H1 (cell line): ENCODE results near the gene ODF4. TPM values are rescaled to one million over a fixed set of nuclear protein-coding genes. Genes with fewer than 3 reads are reported as not detected.

Experiments used
- CTCF ChIA-PET: fragments of 300-600 bp; sonication (Branson Sonifier 250); formaldehyde crosslinking; loops from one replicate; lab custom pipeline; 2021; ENCODE audit not compliant: partially characterized antibody; lab: Charles Lee
- POLR2A ChIA-PET: fragments of 300-600 bp; sonication (Branson Sonifier 250); formaldehyde crosslinking; loops from one replicate; lab custom pipeline; 2021; ENCODE audit warnings: inconsistent platforms; ENCODE audit not compliant: partially characterized antibody; lab: Charles Lee
- DNase-seq, 2 experiments: peaks; one replicate each; pipeline versions ENCODE4 v3.0.0 to v3.0.0-alpha.2; 2010 to 2022; ENCODE audit warnings: low spot score in 2 of 2, low read depth in 1 of 2, mixed read lengths in 1 of 2
- FAIRE-seq: peaks from 2 replicates; lab custom pipeline; 2011; peaks lifted over from hg19 to GRCh38; lab: Jason Lieb, UNC
- H2AFZ ChIP-seq: 2 replicates; pipeline ENCODE4 v1.8.1; 2012; ENCODE audit warnings: low read length, inconsistent platforms
- H2AK5ac ChIP-seq: 2 replicates; pipeline ENCODE4 v1.6.1; 2013; ENCODE audit warnings: low read depth, low read length
- H2BK120ac ChIP-seq: replicated peaks from 2 replicates; pipeline ENCODE3; 2013; ENCODE audit warnings: low read depth, low read length, inconsistent platforms
- H2BK12ac ChIP-seq: 2 replicates; pipeline ENCODE4 v1.6.1; 2013; ENCODE audit warnings: low read depth, low read length
- H2BK15ac ChIP-seq: 2 replicates; pipeline ENCODE4 v1.6.1; 2013; ENCODE audit warnings: low read length
- H2BK20ac ChIP-seq: 2 replicates; pipeline ENCODE4 v1.6.1; 2013; ENCODE audit warnings: low read length
- H2BK5ac ChIP-seq: 2 replicates; pipeline ENCODE4 v1.6.1; 2013; ENCODE audit warnings: low read depth, low read length
- H3K14ac ChIP-seq: 2 replicates; pipeline ENCODE4 v1.6.1; 2013; ENCODE audit warnings: inconsistent platforms; ENCODE audit not compliant: insufficient read length
- H3K18ac ChIP-seq: 2 replicates; pipeline ENCODE4 v1.6.1; 2013; ENCODE audit warnings: low read length; ENCODE audit errors: extremely low read depth
- H3K23ac ChIP-seq: 2 replicates; pipeline ENCODE4 v1.6.1; 2013; ENCODE audit warnings: inconsistent platforms; ENCODE audit not compliant: insufficient read length
- H3K23me2 ChIP-seq: 2 replicates; pipeline ENCODE4 v1.6.1; 2013; ENCODE audit warnings: low read depth, low read length
- H3K27ac ChIP-seq: 2 replicates; pipeline ENCODE4 v1.6.1; 2011; ENCODE audit warnings: low read depth, low read length, inconsistent platforms
- H3K27me3 ChIP-seq, 4 experiments: replicated peaks in 1 of 4; 1 replicate in 1 of 4; 2 replicates in 3 of 4; pipeline versions ENCODE4 v1.6.1 to v1.8.1; 2011 to 2013; ENCODE audit warnings: low read length in 3 of 4, mild to moderate bottlenecking in 3 of 4, inconsistent platforms in 2 of 4, mixed read lengths in 2 of 4, moderate library complexity in 1 of 4; ENCODE audit not compliant: control insufficient read depth in 3 of 4, insufficient read depth in 3 of 4; ENCODE audit errors: extremely low read depth in 1 of 4
- H3K36me3 ChIP-seq, 4 experiments: 2 replicates each; pipeline versions ENCODE4 v1.6.1 to v1.8.1; 2011 to 2013; ENCODE audit warnings: mild to moderate bottlenecking in 4 of 4, low read length in 3 of 4, moderate library complexity in 2 of 4, control low read depth in 1 of 4, inconsistent platforms in 1 of 4; ENCODE audit not compliant: insufficient read depth in 4 of 4, control insufficient read depth in 2 of 4
- H3K4ac ChIP-seq: replicated peaks from 2 replicates; pipeline ENCODE3; 2013; ENCODE audit warnings: low read length, low read depth, mixed read lengths, inconsistent platforms; ENCODE audit not compliant: insufficient read length
- H3K4me1 ChIP-seq, 4 experiments: replicated peaks in 1 of 4; 1 replicate in 1 of 4; 2 replicates in 3 of 4; pipeline versions ENCODE4 v1.6.1 to v1.8.1; 2011 to 2013; ENCODE audit warnings: low read length in 3 of 4, inconsistent platforms in 2 of 4, mixed read lengths in 1 of 4; ENCODE audit not compliant: insufficient read depth in 4 of 4, control insufficient read depth in 3 of 4
- H3K4me2 ChIP-seq, 2 experiments: 2 replicates each; pipeline versions ENCODE4 v1.6.1 to v1.8.1; 2011 to 2013; ENCODE audit warnings: low read depth in 2 of 2, low read length in 2 of 2, control low read depth in 1 of 2, inconsistent platforms in 1 of 2, mild to moderate bottlenecking in 1 of 2; ENCODE audit not compliant: insufficient read depth in 1 of 2
- H3K4me3 ChIP-seq, 4 experiments: fragments of 200-600, 300-600 bp in 1 of 4; sonication (generic), shearing (Covaris generic), sonication (Bioruptor Twin) in 1 of 4; 2 replicates each; pipeline versions ENCODE4 v1.5.1 to v1.8.1; 2011 to 2016; ENCODE audit warnings: low read length in 4 of 4, low read depth in 3 of 4, control low read depth in 2 of 4, inconsistent platforms in 2 of 4, mild to moderate bottlenecking in 2 of 4, mixed read lengths in 1 of 4, moderate library complexity in 1 of 4; ENCODE audit not compliant: insufficient read depth in 2 of 4; ENCODE audit errors: extremely low read depth in 1 of 4
- H3K56ac ChIP-seq: replicated peaks from 2 replicates; pipeline ENCODE3; 2013; ENCODE audit warnings: low read depth, mild to moderate bottlenecking, mixed read lengths, low read length, inconsistent platforms; ENCODE audit not compliant: insufficient read length
- H3K79me1 ChIP-seq: 2 replicates; pipeline ENCODE4 v1.6.1; 2013; ENCODE audit warnings: low read depth, low read length, control low read depth
- H3K79me2 ChIP-seq, 2 experiments: 2 replicates each; pipeline versions ENCODE4 v1.6.1 to v1.8.1; 2012 to 2013; ENCODE audit warnings: low read length in 2 of 2, mild to moderate bottlenecking in 2 of 2, inconsistent platforms in 1 of 2; ENCODE audit not compliant: insufficient read depth in 2 of 2, control insufficient read depth in 1 of 2
- H3K9ac ChIP-seq, 4 experiments: replicated peaks in 1 of 4; 1 replicate in 1 of 4; 2 replicates in 3 of 4; pipeline versions ENCODE4 v1.6.1 to v1.8.1; 2011 to 2013; ENCODE audit warnings: low read depth in 3 of 4, low read length in 3 of 4, control low read depth in 2 of 4, mild to moderate bottlenecking in 2 of 4, moderate library complexity in 2 of 4, inconsistent platforms in 1 of 4; ENCODE audit errors: extremely low read depth in 1 of 4
- H3K9me3 ChIP-seq, 2 experiments: 2 replicates each; pipeline versions ENCODE4 v1.6.1 to v1.8.1; 2012 to 2013; ENCODE audit warnings: mild to moderate bottlenecking in 2 of 2, moderate library complexity in 2 of 2, control low read depth in 1 of 2, inconsistent platforms in 1 of 2, low read depth in 1 of 2, low read length in 1 of 2, mixed read lengths in 1 of 2; ENCODE audit not compliant: insufficient read depth in 2 of 2
- H4K20me1 ChIP-seq, 2 experiments: replicated peaks in 1 of 2; 2 replicates each; pipeline versions ENCODE3 to v1.8.1; 2011 to 2013; ENCODE audit warnings: inconsistent platforms in 2 of 2, low read length in 2 of 2, mild to moderate bottlenecking in 1 of 2; ENCODE audit not compliant: insufficient read depth in 2 of 2, control insufficient read depth in 1 of 2
- H4K5ac ChIP-seq: 2 replicates; pipeline ENCODE4 v1.6.1; 2013; ENCODE audit warnings: low read length, low read depth, mixed read lengths, inconsistent platforms; ENCODE audit not compliant: insufficient read length
- H4K8ac ChIP-seq: 2 replicates; pipeline ENCODE4 v1.8.0; 2013; ENCODE audit warnings: mild to moderate bottlenecking, moderate library complexity, low read length, inconsistent platforms; ENCODE audit not compliant: insufficient read depth; ENCODE audit errors: extremely low read depth
- H4K91ac ChIP-seq: replicated peaks from 2 replicates; pipeline ENCODE3; 2013; ENCODE audit warnings: low read length, mixed read lengths, inconsistent platforms; ENCODE audit not compliant: insufficient read length
- ATF3 ChIP-seq: IDR thresholded peaks from 2 replicates; pipeline ENCODE4 v1.6.1; 2011; ENCODE audit warnings: low read depth, mild to moderate bottlenecking, low read length; ENCODE audit not compliant: insufficient read depth
- BACH1 ChIP-seq: IDR thresholded peaks from 2 replicates; pipeline ENCODE4 v1.6.1; 2012; ENCODE audit warnings: low read length, improper control_type of control experiment
- BRCA1 ChIP-seq: IDR thresholded peaks from 2 replicates; pipeline ENCODE4 v1.6.1; 2012; ENCODE audit warnings: low read depth, low read length, improper control_type of control experiment
- EGR1 ChIP-seq: IDR thresholded peaks from 2 replicates; pipeline ENCODE4 v1.6.1; 2011; ENCODE audit warnings: low read depth, low read length, borderline replicate concordance
- GABPA ChIP-seq: IDR thresholded peaks from 2 replicates; pipeline ENCODE4 v1.6.1; 2011; ENCODE audit warnings: mild to moderate bottlenecking, low read length, moderate library complexity, borderline replicate concordance; ENCODE audit not compliant: insufficient read depth
- HDAC6 ChIP-seq: IDR thresholded peaks from one replicate; pipeline ENCODE4 v1.7.1; 2012; ENCODE audit warnings: low read depth, mild to moderate bottlenecking, inconsistent platforms, low read length, moderate library complexity
- JUND ChIP-seq: IDR thresholded peaks from 2 replicates; pipeline ENCODE4 v1.6.1; 2011; ENCODE audit warnings: mild to moderate bottlenecking, improper control_type of control experiment, low read length
- POLR2AphosphoS5 ChIP-seq: IDR thresholded peaks from 2 replicates; pipeline ENCODE4 v1.6.1; 2011; ENCODE audit warnings: low read depth, low read length
- POU5F1 ChIP-seq: IDR thresholded peaks from 2 replicates; pipeline ENCODE4 v1.6.1; 2011; ENCODE audit warnings: low read depth, mild to moderate bottlenecking, low read length, moderate library complexity
- RAD21 ChIP-seq, 2 experiments: IDR thresholded peaks in 1 of 2; conservative IDR thresholded peaks in 1 of 2; 2 replicates each; pipeline ENCODE4 v1.6.1; 2011; ENCODE audit warnings: low read depth in 2 of 2, low read length in 2 of 2, improper control_type of control experiment in 1 of 2, inconsistent platforms in 1 of 2, mild to moderate bottlenecking in 1 of 2, moderate library complexity in 1 of 2
- SIX5 ChIP-seq: IDR thresholded peaks from 2 replicates; pipeline ENCODE4 v1.6.1; 2011; ENCODE audit warnings: mild to moderate bottlenecking, low read depth, low read length
- SP1 ChIP-seq: IDR thresholded peaks from 2 replicates; pipeline ENCODE4 v1.6.1; 2011; ENCODE audit warnings: low read depth, low read length
- SP2 ChIP-seq: IDR thresholded peaks from 2 replicates; pipeline ENCODE4 v1.6.1; 2012; ENCODE audit warnings: mild to moderate bottlenecking, low read length, inconsistent platforms
- TAF1 ChIP-seq: IDR thresholded peaks from 2 replicates; pipeline ENCODE4 v1.6.1; 2011; ENCODE audit warnings: mild to moderate bottlenecking, low read depth, low read length
- WGBS, 2 experiments: shearing (Covaris generic) in 1 of 2; methylation state at CpG; one replicate each; pipeline versions ENCODE4 v1.1.6 to v1.1.7; 2013 to 2015; ENCODE audit warnings: low lambda C conversion rate in 2 of 2, mixed read lengths in 2 of 2, inconsistent platforms in 1 of 2, low coverage in 1 of 2, missing lambda C conversion rate in 1 of 2; ENCODE audit not compliant: insufficient replicate concordance in 2 of 2, insufficient coverage in 1 of 2, insufficient read length in 1 of 2; ENCODE audit errors: extremely low coverage in 1 of 2, missing lambda C conversion rate in 1 of 2; 5-methylcytosine and 5-hydroxymethylcytosine counted together
- polyA plus RNA-seq, 7 experiments: library from polyadenylated mRNA; depleted of rRNA in 3 of 7; stranded (reverse) in 5 of 7; unstranded in 2 of 7; fragments of >200 nt in 5 of 7; fragments of 200-250 nt in 2 of 7; gene quantifications; 1 replicate in 5 of 7; 2 replicates in 1 of 7; 4 replicates in 1 of 7; pipeline versions ENCODE4 v1.2.1 to v1.2.3, GENCODE V29; 2011 to 2013; ENCODE audit warnings: missing spikeins in 2 of 7, mixed read lengths in 2 of 7
- total RNA-seq: library from RNA; stranded (reverse); fragmentation: NEBNext Ultra II Directional; extraction: Animal tissue kit (Norgen Biotek cat#: 25700); gene quantifications from 2 replicates; pipeline ENCODE4 v1.2.1, GENCODE V29; 2021
- TF ChIP-seq, protein P1 (sequence below): IDR thresholded peaks from 2 replicates; pipeline ENCODE4 v1.6.1; 2012; ENCODE audit warnings: inconsistent platforms

The ODF4 gene
- total and polyA plus RNA-seq, 2 of the 8 experiments (the other 6 are each of a cell fraction or from before 2014, with no cell fraction given): not detected

DNA sequence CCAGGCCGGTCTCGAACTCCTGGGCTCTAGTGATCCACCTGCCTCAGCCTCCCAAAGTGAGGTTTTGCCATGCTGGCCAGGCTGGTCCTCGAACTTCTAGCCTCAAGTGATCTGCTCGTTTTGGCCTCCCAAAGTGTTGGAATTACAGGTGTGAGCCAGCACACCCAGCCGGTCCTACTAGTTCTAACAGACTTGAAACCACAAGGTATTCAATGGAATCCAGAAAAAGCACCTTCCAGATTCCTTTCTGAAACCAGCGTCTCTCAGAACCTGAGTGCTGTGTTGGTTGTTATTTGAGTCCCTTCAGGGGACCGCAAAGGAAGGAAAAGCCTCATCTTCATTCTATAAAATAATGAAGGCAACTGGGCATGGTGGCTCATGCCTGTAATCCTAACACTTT is 32.8 kb downstream of the ODF4 start:
- CTCF ChIA-PET: no interaction called here
- Histone ChIP-seq H3K4me1 (peaks cover 0 to 7% (median 0%) of the 10 kb centered on the region in 4 experiments; a peak in 4 of 7 replicates), H3K4me2 (no peak overlapping the region), H4K91ac (no peak overlapping the region), H3K9me3 (no peaks in the 10 kb centered on the region; a peak in 1 of 4 replicates), H3K23me2 (peaks cover 7% of the 10 kb centered on the region), H3K9ac (no peak overlapping the region), H3K79me2 (peaks cover 0 to 3% of the 10 kb centered on the region in 2 experiments; a peak in 1 of 4 replicates), H2AFZ (no peak overlapping the region), H4K20me1 (no peaks in the 10 kb centered on the region), H4K8ac (no peak overlapping the region), H3K27ac (no peak overlapping the region), H4K5ac (no peak overlapping the region), H2AK5ac (no peak overlapping the region), H3K27me3 (no peaks in the 10 kb centered on the region), H3K56ac (no peak overlapping the region), H3K4me3 (no peak overlapping the region), H2BK20ac (no peak overlapping the region), H3K23ac (no peak overlapping the region), H2BK12ac (no peak overlapping the region), H3K4ac (no peak overlapping the region), H2BK5ac (no peak overlapping the region), H3K14ac (no peak overlapping the region), H3K36me3 (peaks cover 10 to 33% (median 21%) of the 10 kb centered on the region in 4 experiments), H2BK120ac (no peak overlapping the region), H3K79me1 (no peaks in the 10 kb centered on the region), H2BK15ac (no peak overlapping the region), H3K18ac (no peak overlapping the region)
- POLR2A ChIA-PET: interaction anchor here (1.4 kb wide), 1 partner anchor 9 kb away, joined by 8 read pairs; no protein-coding TSS in a partner anchor
- FAIRE-seq (no peak), DNase-seq (no peak)
- 94% methylated on average over 7 of the region's 7 CpGs; no CpG with 5 or more reads in 1 of the 2 experiments for WGBS, 2 experiments
- no peak for TF ChIP-seq JUND
- TF ChIP-seq GABPA: no peak
- no peak for TF ChIP-seq RAD21 (IDR thresholded peaks at IDR 0.05 in 1 of 2, conservative IDR thresholded peaks at IDR 0.05 in 1 of 2; ENCODE audit: low read depth in 2 of 2, low read length in 2 of 2)
- TF ChIP-seq ATF3: no peak
- TF ChIP-seq, protein P1, sequence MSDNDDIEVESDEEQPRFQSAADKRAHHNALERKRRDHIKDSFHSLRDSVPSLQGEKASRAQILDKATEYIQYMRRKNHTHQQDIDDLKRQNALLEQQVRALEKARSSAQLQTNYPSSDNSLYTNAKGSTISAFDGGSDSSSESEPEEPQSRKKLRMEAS: no peak
- no peak for TF ChIP-seq HDAC6
- no peak for TF ChIP-seq BRCA1
- TF ChIP-seq POU5F1: no peak
- no peak for TF ChIP-seq POLR2AphosphoS5
- TF ChIP-seq BACH1: no peak
- no peak for TF ChIP-seq SP1
- no peak for TF ChIP-seq SP2
- TF ChIP-seq EGR1: no peak
- no peak for TF ChIP-seq SIX5
- no peak for TF ChIP-seq TAF1
